ENCODE results near the gene S100Z. TPM values are rescaled to one million over a fixed set of nuclear protein-coding genes. Genes with fewer than 3 reads are reported as not detected.

S100Z gene
- total and polyA plus RNA-seq, 2 donors (not counting 1 experiment from before 2014, with no cell fraction given), result 1.0 to 2.4 TPM

DNA sequence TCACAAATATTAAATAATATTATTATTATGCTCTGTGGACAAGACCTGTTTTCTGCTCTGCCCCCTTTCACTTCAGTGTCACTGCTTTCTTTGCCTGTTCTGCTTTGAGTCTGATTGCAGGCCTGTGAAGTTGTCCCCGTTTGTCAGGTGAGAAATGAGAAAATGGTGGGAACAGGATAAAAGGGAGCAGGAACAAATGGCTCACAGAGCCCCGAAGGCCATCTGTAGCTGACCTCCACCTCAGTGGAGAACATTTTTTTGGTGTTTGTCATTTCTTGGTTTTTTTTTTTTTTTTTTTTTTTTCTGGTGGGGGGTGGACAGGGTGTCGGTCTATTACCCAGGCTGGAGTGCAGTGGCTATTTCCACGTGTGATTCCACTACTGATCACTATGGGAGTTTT is 13.2 kb upstream of the S100Z start:
- ATAC-seq (ENCODE audit: low read depth) (no peak), DNase-seq (no peak)
- ChIA-PET CTCF (no interaction called here), POLR2A (no interaction called here)
- peaks cover 6% of the 10 kb centered on the region for H3K27me3 Mint-ChIP-seq
- H3K4me3 Mint-ChIP-seq, result no peak overlapping the region
- Histone ChIP-seq H3K27me3 (replicated peaks in 1 of 4; ENCODE audit: control extremely low read depth in 1 of 4, control insufficient read depth in 3 of 4, insufficient read depth in 4 of 4, low read length in 3 of 4) (no peaks in the 10 kb centered on the region), H3K36me3 (replicated peaks in 1 of 2; ENCODE audit: control extremely low read depth in 1 of 2, control insufficient read depth in 1 of 2, extremely low read depth in 1 of 2, insufficient read depth in 2 of 2, low read length in 1 of 2) (no peaks in the 10 kb centered on the region), H4K20me1 (ENCODE audit: control insufficient read depth, insufficient read depth, low read length, poor library complexity, severe bottlenecking) (no peaks in the 10 kb centered on the region), H3K4me2 (replicated peaks; ENCODE audit: low read depth, low read length, poor library complexity, severe bottlenecking) (no peak overlapping the region), H3K4me1 (ENCODE audit: control insufficient read depth in 2 of 2, insufficient read depth in 2 of 2, low read length in 2 of 2) (no peaks in the 10 kb centered on the region), H2AFZ (ENCODE audit: insufficient read depth, low read depth, low read length, poor library complexity, severe bottlenecking) (no peak overlapping the region), H3K9ac (ENCODE audit: low read length) (no peak overlapping the region), H3K9me3 (ENCODE audit: control extremely low read depth in 1 of 3, control insufficient read depth in 2 of 3, insufficient read depth in 1 of 3, low read length in 2 of 3) (no peaks in the 10 kb centered on the region), H3K4me3 (ENCODE audit: control extremely low read depth in 1 of 5, extremely low read depth in 1 of 5, insufficient read depth in 1 of 5, low read depth in 2 of 5, low read length in 4 of 5) (no peak overlapping the region), H3K79me2 (ENCODE audit: control insufficient read depth, insufficient read depth, low read length) (no peaks in the 10 kb centered on the region), H3K27ac (ENCODE audit: low read length in 2 of 2) (no peak overlapping the region)
- TF ChIP-seq, protein P1, sequence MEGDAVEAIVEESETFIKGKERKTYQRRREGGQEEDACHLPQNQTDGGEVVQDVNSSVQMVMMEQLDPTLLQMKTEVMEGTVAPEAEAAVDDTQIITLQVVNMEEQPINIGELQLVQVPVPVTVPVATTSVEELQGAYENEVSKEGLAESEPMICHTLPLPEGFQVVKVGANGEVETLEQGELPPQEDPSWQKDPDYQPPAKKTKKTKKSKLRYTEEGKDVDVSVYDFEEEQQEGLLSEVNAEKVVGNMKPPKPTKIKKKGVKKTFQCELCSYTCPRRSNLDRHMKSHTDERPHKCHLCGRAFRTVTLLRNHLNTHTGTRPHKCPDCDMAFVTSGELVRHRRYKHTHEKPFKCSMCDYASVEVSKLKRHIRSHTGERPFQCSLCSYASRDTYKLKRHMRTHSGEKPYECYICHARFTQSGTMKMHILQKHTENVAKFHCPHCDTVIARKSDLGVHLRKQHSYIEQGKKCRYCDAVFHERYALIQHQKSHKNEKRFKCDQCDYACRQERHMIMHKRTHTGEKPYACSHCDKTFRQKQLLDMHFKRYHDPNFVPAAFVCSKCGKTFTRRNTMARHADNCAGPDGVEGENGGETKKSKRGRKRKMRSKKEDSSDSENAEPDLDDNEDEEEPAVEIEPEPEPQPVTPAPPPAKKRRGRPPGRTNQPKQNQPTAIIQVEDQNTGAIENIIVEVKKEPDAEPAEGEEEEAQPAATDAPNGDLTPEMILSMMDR (IDR thresholded peaks at IDR 0.05), result no peak
- no peaks in the 10 kb centered on the region for H3K9me3 Mint-ChIP-seq (ENCODE audit: insufficient read depth)
- 89% methylated on average over 1 of the region's 4 CpGs for WGBS (ENCODE audit: insufficient coverage)
- no peaks in the 10 kb centered on the region for H3K4me1 Mint-ChIP-seq
- no peak overlapping the region for H3K27ac Mint-ChIP-seq
- intact Hi-C loops (cut with micrococcal nuclease), result no loop called here

DNA sequence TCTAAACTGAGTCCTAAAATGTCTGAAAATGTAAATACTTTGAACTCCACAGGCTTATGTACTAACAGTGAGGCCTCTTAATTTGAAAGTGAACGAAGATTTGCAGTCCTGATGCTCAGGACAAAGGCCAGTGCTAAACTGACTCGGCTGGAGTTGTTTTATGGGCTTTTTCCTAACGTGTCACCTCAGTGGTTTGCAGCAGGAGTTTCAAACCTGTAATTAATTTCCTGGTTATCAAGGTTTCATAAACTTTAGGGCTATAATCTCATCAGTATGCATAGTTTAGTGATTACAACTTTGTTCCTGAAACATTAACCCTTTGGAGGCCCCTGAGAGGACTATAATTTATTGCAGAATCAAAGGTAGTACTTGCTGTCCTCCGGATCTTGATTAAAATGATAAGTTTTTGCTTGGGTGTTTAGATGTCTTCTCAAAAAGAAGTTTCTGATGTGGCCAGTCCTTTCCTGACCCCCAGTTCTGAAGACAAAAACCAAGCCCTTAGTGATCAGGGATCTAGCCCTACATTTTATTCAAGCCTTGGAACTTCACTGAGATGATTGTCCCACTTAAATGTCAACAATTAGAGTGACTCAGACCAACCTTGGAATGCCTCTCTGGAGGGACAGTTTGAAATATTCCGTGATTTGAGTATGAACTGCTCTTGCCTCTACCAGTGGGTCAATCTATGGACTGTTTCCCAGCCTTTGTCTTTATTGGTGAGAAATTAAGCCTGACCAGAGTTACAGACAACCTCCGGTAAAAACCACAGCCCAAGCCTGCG is 11.1 kb upstream of the S100Z start:
- peaks cover 6% of the 10 kb centered on the region for H3K27me3 Mint-ChIP-seq
- no peaks in the 10 kb centered on the region for H3K9me3 ChIP-seq (ENCODE audit: control extremely low read depth in 1 of 3, control insufficient read depth in 2 of 3, insufficient read depth in 1 of 3, low read length in 2 of 3)
- no peaks in the 10 kb centered on the region for H3K27me3 ChIP-seq (replicated peaks in 1 of 4; ENCODE audit: control extremely low read depth in 1 of 4, control insufficient read depth in 3 of 4, insufficient read depth in 4 of 4, low read length in 3 of 4)
- H2AFZ ChIP-seq (ENCODE audit: insufficient read depth, low read depth, low read length, poor library complexity, severe bottlenecking), result no peak overlapping the region
- ATAC-seq (ENCODE audit: low read depth) (no peak), DNase-seq (no peak)
- no peak overlapping the region for H3K27ac Mint-ChIP-seq
- no peaks in the 10 kb centered on the region for H3K4me1 ChIP-seq (ENCODE audit: control insufficient read depth in 2 of 2, insufficient read depth in 2 of 2, low read length in 2 of 2)
- H4K20me1 ChIP-seq (ENCODE audit: control insufficient read depth, insufficient read depth, low read length, poor library complexity, severe bottlenecking), result no peaks in the 10 kb centered on the region
- H3K9me3 Mint-ChIP-seq (ENCODE audit: insufficient read depth), result no peaks in the 10 kb centered on the region
- H3K9ac ChIP-seq (ENCODE audit: low read length), result no peak overlapping the region
- H3K27ac ChIP-seq (ENCODE audit: low read length in 2 of 2), result no peak overlapping the region
- H3K4me1 Mint-ChIP-seq, result no peaks in the 10 kb centered on the region
- ChIA-PET POLR2A (no interaction called here), CTCF (no interaction called here)
- H3K79me2 ChIP-seq (ENCODE audit: control insufficient read depth, insufficient read depth, low read length), result no peaks in the 10 kb centered on the region
- 32% methylated on average over 3 of the region's 7 CpGs for WGBS (ENCODE audit: insufficient coverage)
- H3K4me3 ChIP-seq (ENCODE audit: control extremely low read depth in 1 of 5, extremely low read depth in 1 of 5, insufficient read depth in 1 of 5, low read depth in 2 of 5, low read length in 4 of 5), result no peak overlapping the region
- no peaks in the 10 kb centered on the region for H3K36me3 ChIP-seq (replicated peaks in 1 of 2; ENCODE audit: control extremely low read depth in 1 of 2, control insufficient read depth in 1 of 2, extremely low read depth in 1 of 2, insufficient read depth in 2 of 2, low read length in 1 of 2)
- TF ChIP-seq EZH2 (IDR thresholded peaks at IDR 0.05; ENCODE audit: borderline replicate concordance, insufficient read depth, low read depth, low read length, poor library complexity, severe bottlenecking), result no peak
- TF ChIP-seq, protein P1 (IDR thresholded peaks at IDR 0.05), result no peak
- H3K4me3 Mint-ChIP-seq, result no peak overlapping the region
- no peak overlapping the region for H3K4me2 ChIP-seq (replicated peaks; ENCODE audit: low read depth, low read length, poor library complexity, severe bottlenecking)
- intact Hi-C loops (cut with micrococcal nuclease), result no loop called here
